A549 (cell line): ENCODE data around the gene CHMP1B. TPM values are rescaled to one million over a fixed set of nuclear protein-coding genes. Genes with fewer than 3 reads are reported as not detected.

Experiments
- ATAC-seq, 2 experiments: fragments of 200-7000 bp in 1 of 2; fragments of >200 bp in 1 of 2; cut with Nextera tagmentation in 1 of 2; cut with Tn5 transposase in 1 of 2; 3 replicates each; pipeline versions ENCODE4 v1.8.0 to v1.9.1; 2018 to 2020; ENCODE audit warnings: mild to moderate bottlenecking in 1 of 2, moderate library complexity in 1 of 2
- CTCF ChIA-PET: fragments of 300-600 bp; sonication (Branson Sonifier 250); formaldehyde crosslinking; extraction: SDS; loops from one replicate; lab custom pipeline; 2021; ENCODE audit warnings: antibody characterized with exemption, inconsistent platforms; lab: Yijun Ruan, JAX
- POLR2A ChIA-PET: fragments of 350-600 bp; formaldehyde crosslinking; extraction: SDS; loops from one replicate; lab custom pipeline; 2021; ENCODE audit warnings: antibody characterized with exemption, inconsistent platforms; lab: Yijun Ruan, JAX
- DNase-seq, 2 experiments: peaks; one replicate each; pipeline versions ENCODE4 v3.0.0 to v3.0.0-alpha.2; 2011 to 2016; ENCODE audit warnings: low read depth in 1 of 2, low spot score in 1 of 2
- FAIRE-seq: peaks from 2 replicates; lab custom pipeline; 2011; peaks lifted over from hg19 to GRCh38; lab: Jason Lieb, UNC
- H3K27ac ChIP-seq, 2 experiments: fragments of >200 bp; sonication (Bioruptor Twin); formaldehyde crosslinking; 3 replicates each; pipeline ENCODE4 v1.5.1; 2016 to 2017
- H3K4me1 ChIP-seq: fragments of >200 bp; sonication (Bioruptor Twin); formaldehyde crosslinking; 3 replicates; pipeline ENCODE4 v1.6.1; 2016
- H3K4me2 ChIP-seq: fragments of >200 bp; sonication (Bioruptor Twin); formaldehyde crosslinking; 3 replicates; pipeline ENCODE4 v1.6.1; 2016
- H3K4me3 ChIP-seq: fragments of >200 bp; sonication (Bioruptor Twin); formaldehyde crosslinking; 3 replicates; pipeline ENCODE4 v1.5.1; 2016
- H3K9me3 ChIP-seq: fragments of >200 bp; sonication (Bioruptor Twin); formaldehyde crosslinking; 3 replicates; pipeline ENCODE4 v1.6.1; 2016
- CHD4 ChIP-seq: fragments of 200-600 bp; sonication (generic); IDR thresholded peaks from 2 replicates; pipeline ENCODE4 v1.6.1; 2016; ENCODE audit warnings: antibody characterized with exemption, mild to moderate bottlenecking, borderline replicate concordance
- GATA3 ChIP-seq: IDR thresholded peaks from 2 replicates; pipeline ENCODE4 v1.6.1; 2012; ENCODE audit warnings: borderline replicate concordance
- HOXB5 ChIP-seq: fragments of 250-450 bp; sonication (Bioruptor Pico); IDR thresholded peaks from 2 replicates; pipeline ENCODE4 v1.5.0; 2020; ENCODE audit warnings: mild to moderate bottlenecking, moderate library complexity
- JUN ChIP-seq, 2 experiments: fragments of >200 bp; sonication (Bioruptor Twin); formaldehyde crosslinking; IDR thresholded peaks; 2 replicates in 1 of 2; 3 replicates in 1 of 2; pipeline ENCODE4 v1.6.1; 2016 to 2017
- KDM5A ChIP-seq: fragments of 200-600 bp; sonication (generic); IDR thresholded peaks from 2 replicates; pipeline ENCODE4 v1.6.1; 2016; ENCODE audit warnings: antibody characterized with exemption, mild to moderate bottlenecking
- MAX ChIP-seq: IDR thresholded peaks from 2 replicates; pipeline ENCODE4 v1.6.1; 2012
- MYC ChIP-seq: IDR thresholded peaks from 2 replicates; pipeline ENCODE4 v1.6.1; 2012; ENCODE audit warnings: mild to moderate bottlenecking, inconsistent platforms, low read length, improper control_type of control experiment, borderline replicate concordance
- NFE2L2 ChIP-seq: fragments of 150-350 bp; conservative IDR thresholded peaks from 2 replicates; pipeline ENCODE4 v1.6.1; 2014; ENCODE audit warnings: low read length
- NPAS2 ChIP-seq: fragments of 250-450 bp; sonication (Bioruptor Pico); IDR thresholded peaks from 2 replicates; pipeline ENCODE4 v1.8.0; 2022; ENCODE audit warnings: mild to moderate bottlenecking, moderate library complexity, borderline replicate concordance
- PHF8 ChIP-seq: fragments of 200-600 bp; sonication (generic); IDR thresholded peaks from 2 replicates; pipeline ENCODE4 v1.6.1; 2016; ENCODE audit warnings: low read depth, mild to moderate bottlenecking, antibody characterized with exemption, moderate library complexity, borderline replicate concordance
- POLR2A ChIP-seq: IDR thresholded peaks from 2 replicates; pipeline ENCODE4 v1.6.1; 2012; ENCODE audit warnings: mild to moderate bottlenecking, low read length
- POLR2AphosphoS2 ChIP-seq: conservative IDR thresholded peaks from 2 replicates; pipeline ENCODE4 v1.6.1; 2012; ENCODE audit warnings: low read length, improper control_type of control experiment, inconsistent platforms
- RAD21 ChIP-seq, 2 experiments: fragments of >200 bp in 1 of 2; sonication (Bioruptor Twin) in 1 of 2; formaldehyde crosslinking in 1 of 2; IDR thresholded peaks in 1 of 2; conservative IDR thresholded peaks in 1 of 2; 2 replicates in 1 of 2; 3 replicates in 1 of 2; pipeline ENCODE4 v1.6.1; 2012 to 2018; ENCODE audit warnings: inconsistent platforms in 1 of 2
- RARB ChIP-seq: fragments of 250-450 bp; sonication (Bioruptor Pico); IDR thresholded peaks from 2 replicates; pipeline ENCODE4 v1.8.0; 2021; ENCODE audit warnings: mild to moderate bottlenecking, moderate library complexity
- RCOR1 ChIP-seq: fragments of 150-350 bp; IDR thresholded peaks from 2 replicates; pipeline ENCODE4 v1.6.1; 2014; ENCODE audit warnings: antibody characterized with exemption, low read length, low read depth
- RFX5 ChIP-seq: fragments of 450-650 bp; IDR thresholded peaks from 2 replicates; pipeline ENCODE4 v1.7.1; 2014; ENCODE audit warnings: antibody characterized with exemption, mild to moderate bottlenecking, moderate library complexity
- ZFP36 ChIP-seq: fragments of 450-650 bp; IDR thresholded peaks from 2 replicates; pipeline ENCODE4 v1.6.1; 2014; ENCODE audit warnings: borderline replicate concordance; ENCODE audit not compliant: partially characterized antibody
- WGBS: methylation state at CpG from one replicate; pipeline ENCODE4 v1.1.6; 2017; ENCODE audit errors: missing lambda C conversion rate; 5-methylcytosine and 5-hydroxymethylcytosine counted together
- polyA minus RNA-seq: library from RNA; depleted of rRNA, polyadenylated mRNA; stranded (reverse); fragments of >200 nt; gene quantifications from 2 replicates; pipeline ENCODE4 v1.2.3, GENCODE V29; 2011; rRNA and poly(A)+ RNA removed
- polyA plus RNA-seq, 4 experiments: library from polyadenylated mRNA; depleted of rRNA in 3 of 4; stranded (reverse); fragments of >200 nt; fragmentation: RNase III in 1 of 4; extraction: RNeasy Plus Mini Kit Qiagen cat#74134 plus additional on column Dnase treatment in 1 of 4; gene quantifications; 2 replicates in 3 of 4; 3 replicates in 1 of 4; pipeline ENCODE4 v1.2.3, GENCODE V29; 2011 to 2017
- TF ChIP-seq, protein P1 (sequence below): fragments of 450-650 bp; IDR thresholded peaks from 2 replicates; pipeline ENCODE4 v1.6.1; 2014; ENCODE audit warnings: antibody characterized with exemption
- TF ChIP-seq, protein P2 (sequence below): fragments of 200-600 bp; sonication (generic); IDR thresholded peaks from 2 replicates; pipeline ENCODE4 v1.6.1; 2016; ENCODE audit warnings: antibody characterized with exemption, mild to moderate bottlenecking, moderate library complexity
- TF ChIP-seq, protein P3 (sequence below): fragments of >200 bp; sonication (Bioruptor Twin); formaldehyde crosslinking; IDR thresholded peaks from 3 replicates; pipeline ENCODE4 v1.6.1; 2016

Gene CHMP1B
- polyA plus RNA-seq (2011; rRNA removed) = 53.0 and 60.8 TPM in 2 replicates
- polyA plus RNA-seq (2012; cell fraction: cytosol; rRNA removed) = 36.0 and 39.7 TPM in 2 replicates
- 18.5 and 36.3 TPM in 2 replicates for polyA plus RNA-seq (2012; cell fraction: nucleus; rRNA removed)
- polyA plus RNA-seq (2017; fragmentation: RNase III; extraction: RNeasy Plus Mini Kit Qiagen cat#74134 plus additional on column Dnase treatment) = 34.4 to 44.9 TPM (median 39.3 TPM) in 3 replicates
- 38.6 and 41.5 TPM in 2 replicates for polyA minus RNA-seq

DNA sequence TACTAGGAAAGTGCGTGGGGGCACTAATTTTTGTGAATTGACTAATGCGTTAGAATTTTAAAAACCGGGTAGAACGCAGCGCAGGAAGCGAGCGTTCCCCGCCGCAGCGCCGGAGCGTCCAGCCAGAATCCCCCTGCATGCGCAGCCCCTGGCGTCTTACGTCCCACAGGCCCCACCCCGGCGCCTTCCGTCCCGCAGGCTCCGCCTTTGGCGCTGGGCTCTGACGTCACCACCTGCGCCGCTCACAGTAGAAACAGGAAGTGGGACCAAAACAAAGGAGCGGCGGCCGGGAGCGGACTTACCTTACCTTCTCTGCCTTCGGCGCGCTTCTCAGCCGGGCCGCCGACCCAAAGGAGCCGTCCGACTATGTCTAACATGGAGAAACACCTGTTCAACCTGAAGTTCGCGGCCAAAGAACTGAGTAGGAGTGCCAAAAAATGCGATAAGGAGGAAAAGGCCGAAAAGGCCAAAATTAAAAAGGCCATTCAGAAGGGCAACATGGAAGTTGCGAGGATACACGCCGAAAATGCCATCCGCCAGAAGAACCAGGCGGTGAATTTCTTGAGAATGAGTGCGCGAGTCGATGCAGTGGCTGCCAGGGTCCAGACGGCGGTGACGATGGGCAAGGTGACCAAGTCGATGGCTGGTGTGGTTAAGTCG lies at the start of gene CHMP1B:
Gene CHMP1B (plus strand): TSS at position 268 of the 660 bp plus-strand sequence. CDS start 99 bp downstream, at position 367.
- peak within 1 kb of the TSS; percentile 75 for H3K4me2 ChIP-seq
- H3K4me3 ChIP-seq = peak within 1 kb of the TSS; percentile 78
- H3K9me3 ChIP-seq = no peaks in the 10 kb centered on the region
- H3K4me1 ChIP-seq = peaks cover 60% of the 10 kb centered on the region
- under 1% methylated on average over 31 of the region's 53 CpGs for WGBS
- DNase-seq (peak; percentile 46 to 95), FAIRE-seq (no peak), ATAC-seq (peak; percentile 85 to 87)
- H3K27ac ChIP-seq = peak within 1 kb of the TSS; percentile 91 to 99
- TF ChIP-seq KDM5A (peak; percentile 78), RAD21 (conservative IDR thresholded peaks at IDR 0.05 in 1 of 2, IDR thresholded peaks at IDR 0.05 in 1 of 2) (0 out of 5 replicates have a peak, but pooled peaks of 1 of the 2 experiments have one; percentile 12), CHD4 (no peak), PHF8 (peak; percentile 83), RFX5 (0 out of 2 replicates have a peak, but pooled peaks have one; percentile 24), RARB (CRISPR knock-in tag) (no peak), MYC (no peak), HOXB5 (0 out of 2 replicates have a peak, but pooled peaks have one; percentile 10), ZFP36 (no peak), NFE2L2 (no peak), MAX (peak; percentile 80), GATA3 (no peak; the same call in 1 of the 2 replicates), JUN (IDR thresholded peaks at IDR 0.05) (peak in 1 of 2 experiments; percentile 80; a peak in 3 of 5 replicates), POLR2A (peak; percentile 74), POLR2AphosphoS2 (0 out of 2 replicates have a peak, but pooled peaks have one; percentile 4), RCOR1 (no peak), NPAS2 (CRISPR knock-in tag) (no peak)
- TF ChIP-seq, protein P1, sequence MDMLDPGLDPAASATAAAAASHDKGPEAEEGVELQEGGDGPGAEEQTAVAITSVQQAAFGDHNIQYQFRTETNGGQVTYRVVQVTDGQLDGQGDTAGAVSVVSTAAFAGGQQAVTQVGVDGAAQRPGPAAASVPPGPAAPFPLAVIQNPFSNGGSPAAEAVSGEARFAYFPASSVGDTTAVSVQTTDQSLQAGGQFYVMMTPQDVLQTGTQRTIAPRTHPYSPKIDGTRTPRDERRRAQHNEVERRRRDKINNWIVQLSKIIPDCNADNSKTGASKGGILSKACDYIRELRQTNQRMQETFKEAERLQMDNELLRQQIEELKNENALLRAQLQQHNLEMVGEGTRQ = no peak
- TF ChIP-seq, protein P2, sequence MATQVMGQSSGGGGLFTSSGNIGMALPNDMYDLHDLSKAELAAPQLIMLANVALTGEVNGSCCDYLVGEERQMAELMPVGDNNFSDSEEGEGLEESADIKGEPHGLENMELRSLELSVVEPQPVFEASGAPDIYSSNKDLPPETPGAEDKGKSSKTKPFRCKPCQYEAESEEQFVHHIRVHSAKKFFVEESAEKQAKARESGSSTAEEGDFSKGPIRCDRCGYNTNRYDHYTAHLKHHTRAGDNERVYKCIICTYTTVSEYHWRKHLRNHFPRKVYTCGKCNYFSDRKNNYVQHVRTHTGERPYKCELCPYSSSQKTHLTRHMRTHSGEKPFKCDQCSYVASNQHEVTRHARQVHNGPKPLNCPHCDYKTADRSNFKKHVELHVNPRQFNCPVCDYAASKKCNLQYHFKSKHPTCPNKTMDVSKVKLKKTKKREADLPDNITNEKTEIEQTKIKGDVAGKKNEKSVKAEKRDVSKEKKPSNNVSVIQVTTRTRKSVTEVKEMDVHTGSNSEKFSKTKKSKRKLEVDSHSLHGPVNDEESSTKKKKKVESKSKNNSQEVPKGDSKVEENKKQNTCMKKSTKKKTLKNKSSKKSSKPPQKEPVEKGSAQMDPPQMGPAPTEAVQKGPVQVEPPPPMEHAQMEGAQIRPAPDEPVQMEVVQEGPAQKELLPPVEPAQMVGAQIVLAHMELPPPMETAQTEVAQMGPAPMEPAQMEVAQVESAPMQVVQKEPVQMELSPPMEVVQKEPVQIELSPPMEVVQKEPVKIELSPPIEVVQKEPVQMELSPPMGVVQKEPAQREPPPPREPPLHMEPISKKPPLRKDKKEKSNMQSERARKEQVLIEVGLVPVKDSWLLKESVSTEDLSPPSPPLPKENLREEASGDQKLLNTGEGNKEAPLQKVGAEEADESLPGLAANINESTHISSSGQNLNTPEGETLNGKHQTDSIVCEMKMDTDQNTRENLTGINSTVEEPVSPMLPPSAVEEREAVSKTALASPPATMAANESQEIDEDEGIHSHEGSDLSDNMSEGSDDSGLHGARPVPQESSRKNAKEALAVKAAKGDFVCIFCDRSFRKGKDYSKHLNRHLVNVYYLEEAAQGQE = no peak
- TF ChIP-seq, protein P3, sequence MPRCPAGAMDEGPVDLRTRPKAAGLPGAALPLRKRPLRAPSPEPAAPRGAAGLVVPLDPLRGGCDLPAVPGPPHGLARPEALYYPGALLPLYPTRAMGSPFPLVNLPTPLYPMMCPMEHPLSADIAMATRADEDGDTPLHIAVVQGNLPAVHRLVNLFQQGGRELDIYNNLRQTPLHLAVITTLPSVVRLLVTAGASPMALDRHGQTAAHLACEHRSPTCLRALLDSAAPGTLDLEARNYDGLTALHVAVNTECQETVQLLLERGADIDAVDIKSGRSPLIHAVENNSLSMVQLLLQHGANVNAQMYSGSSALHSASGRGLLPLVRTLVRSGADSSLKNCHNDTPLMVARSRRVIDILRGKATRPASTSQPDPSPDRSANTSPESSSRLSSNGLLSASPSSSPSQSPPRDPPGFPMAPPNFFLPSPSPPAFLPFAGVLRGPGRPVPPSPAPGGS = peak; percentile 89; the same call in 2 of the 3 replicates
- ChIA-PET CTCF (interaction anchor here (1.4 kb wide), 1 partner anchor 118 kb away, joined by 5 read pairs; no protein-coding TSS in a partner anchor), POLR2A (interaction anchor here (0.7 kb wide), 1 partner anchor 10 kb away, joined by 3 read pairs; no protein-coding TSS in a partner anchor)
